C4-2B (cell line): ENCODE results near the gene SRSF4.

Experiments used
- CTCF ChIP-seq: fragments of 450-650 bp; conservative IDR thresholded peaks from 2 replicates; pipeline ENCODE4 v1.5.1; 2017; ENCODE audit warnings: mild to moderate bottlenecking
- ZFX ChIP-seq: fragments of 450-650 bp; IDR thresholded peaks from 2 replicates; pipeline ENCODE4 v1.6.1; 2017

DNA sequence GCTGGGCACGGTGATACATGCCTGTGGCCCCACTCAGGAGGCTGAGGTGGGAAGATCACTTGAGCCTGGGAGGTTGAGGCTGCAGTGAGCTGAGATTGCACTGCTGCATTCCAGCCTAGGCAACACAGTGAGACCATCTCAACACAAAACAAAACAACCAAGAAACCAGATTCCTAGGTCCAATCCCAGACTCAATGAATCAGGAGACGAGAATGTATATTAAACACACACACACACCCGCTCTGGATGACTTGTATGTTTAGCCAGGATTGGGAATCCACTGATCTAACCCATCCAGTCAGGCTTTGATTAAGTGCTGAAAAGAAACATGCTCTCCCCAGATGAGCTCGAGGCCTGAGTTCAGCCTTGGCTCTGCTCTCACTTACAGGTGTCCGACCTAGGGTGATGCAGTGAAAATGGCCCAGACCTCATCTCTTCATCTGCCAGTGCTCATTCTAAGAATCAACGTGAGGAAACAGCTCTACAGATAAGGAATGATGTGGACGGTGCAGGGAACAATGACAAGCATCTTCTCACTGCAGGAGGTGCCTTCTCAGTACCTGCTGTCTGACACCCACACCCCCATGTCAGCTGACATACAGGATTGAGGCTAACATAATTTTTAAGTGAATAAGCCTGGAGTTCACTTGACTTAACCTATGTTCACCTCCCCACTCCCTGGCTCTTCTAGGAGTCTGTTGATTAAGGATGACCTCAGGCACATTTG, 15.3 kb upstream of the SRSF4 start:
- TF ChIP-seq CTCF (no peak), ZFX (no peak)
